Thyroid gland (tissue), 4 donors: Measurements from ENCODE around the gene MAP3K8.

Source experiments
- CTCF ChIP-seq, 6 experiments: fragments of 200-600 bp in 3 of 6; fragments of 450-650 bp in 3 of 6; sonication (generic) in 3 of 6; IDR thresholded peaks; one replicate each; pipeline ENCODE4 v1.5.1; 2016 to 2019; ENCODE audit warnings: antibody characterized with exemption in 6 of 6, mild to moderate bottlenecking in 2 of 6, inconsistent platforms in 1 of 6, moderate library complexity in 1 of 6
- POLR2A ChIP-seq, 2 donors: fragments of 450-650 bp; IDR thresholded peaks; one replicate each; pipeline ENCODE4 v1.6.1; 2017; ENCODE audit warnings: antibody characterized with exemption in 2 of 2, mild to moderate bottlenecking in 2 of 2, moderate library complexity in 1 of 2

- TF ChIP-seq CTCF (IDR thresholded peaks at IDR 0.05) (no peak), POLR2A (IDR thresholded peaks at IDR 0.05) (no peak)
Measured at GRCh38 chr10:30396293-30396692, 37.7 kb upstream of the MAP3K8 start.
